LHCN-M2 (cell line): ENCODE results near the gene GANAB. TPM values are rescaled to one million over a fixed set of nuclear protein-coding genes. Genes with fewer than 3 reads are reported as not detected.
A peak's percentile ranks its signal among the peaks of the same experiment; 100 is the strongest.
"Not testable (repeated sequence)": the region's sequence is repeated elsewhere in the genome, so short reads cannot be mapped to it uniquely, and the experiment has no call there.

ENCODE experiments used
- DNase-seq: peaks from one replicate; pipeline ENCODE4 v3.0.0-alpha.2; 2012; ENCODE audit warnings: low read depth
- total RNA-seq: library from RNA; depleted of rRNA; stranded (reverse); fragments of >200 nt; gene quantifications from 2 replicates; pipeline ENCODE4 v1.2.3, GENCODE V29; 2014

The GANAB gene
- total RNA-seq, 1 experiment from 2014 or later: 299 TPM

DNA sequence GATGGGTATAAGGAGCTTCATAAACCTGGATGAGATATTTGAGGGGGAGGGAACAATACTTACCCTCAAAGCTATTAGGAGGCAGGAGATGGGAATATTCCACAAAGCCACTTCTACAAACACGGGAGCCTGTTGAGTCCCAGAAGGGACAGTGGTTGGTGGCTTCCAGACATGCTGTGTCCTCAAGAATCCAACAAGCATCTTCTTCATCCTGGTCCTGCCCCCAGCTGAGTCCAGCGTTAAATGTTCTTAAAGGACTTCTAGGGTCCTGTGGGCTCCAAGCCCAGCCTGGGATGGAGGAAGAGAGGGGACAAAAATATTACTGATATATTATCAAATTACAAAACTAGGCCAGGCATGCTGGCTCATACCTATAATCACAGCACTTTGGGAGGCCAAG is 21.0 kb upstream of the GANAB start:
- DNase-seq: no peak

DNA sequence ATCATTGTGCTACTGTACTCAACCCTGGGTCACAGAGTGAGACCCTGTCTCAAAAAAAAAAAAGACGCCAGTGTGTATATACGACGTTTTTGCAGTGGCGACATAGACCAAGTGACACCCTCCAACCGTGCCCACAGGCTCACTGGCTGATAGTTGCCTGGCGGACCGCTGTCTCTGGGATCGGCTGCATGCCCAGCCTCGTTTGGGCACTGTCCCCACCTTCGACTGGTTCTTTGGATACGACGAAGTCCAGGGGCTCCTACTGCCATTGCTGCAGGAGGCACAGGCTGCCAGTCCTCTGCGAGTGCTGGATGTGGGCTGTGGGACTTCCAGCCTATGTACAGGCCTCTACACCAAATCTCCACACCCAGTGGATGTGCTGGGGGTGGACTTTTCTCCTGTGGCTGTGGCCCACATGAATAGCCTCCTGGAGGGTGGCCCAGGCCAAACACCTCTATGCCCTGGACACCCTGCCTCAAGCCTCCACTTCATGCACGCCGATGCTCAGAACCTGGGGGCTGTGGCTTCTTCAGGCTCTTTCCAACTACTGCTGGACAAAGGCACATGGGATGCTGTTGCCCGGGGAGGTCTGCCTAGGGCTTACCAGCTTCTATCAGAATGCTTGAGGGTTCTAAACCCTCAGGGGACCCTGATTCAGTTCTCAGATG is 20.0 kb upstream of the GANAB start:
- no peak for DNase-seq

DNA sequence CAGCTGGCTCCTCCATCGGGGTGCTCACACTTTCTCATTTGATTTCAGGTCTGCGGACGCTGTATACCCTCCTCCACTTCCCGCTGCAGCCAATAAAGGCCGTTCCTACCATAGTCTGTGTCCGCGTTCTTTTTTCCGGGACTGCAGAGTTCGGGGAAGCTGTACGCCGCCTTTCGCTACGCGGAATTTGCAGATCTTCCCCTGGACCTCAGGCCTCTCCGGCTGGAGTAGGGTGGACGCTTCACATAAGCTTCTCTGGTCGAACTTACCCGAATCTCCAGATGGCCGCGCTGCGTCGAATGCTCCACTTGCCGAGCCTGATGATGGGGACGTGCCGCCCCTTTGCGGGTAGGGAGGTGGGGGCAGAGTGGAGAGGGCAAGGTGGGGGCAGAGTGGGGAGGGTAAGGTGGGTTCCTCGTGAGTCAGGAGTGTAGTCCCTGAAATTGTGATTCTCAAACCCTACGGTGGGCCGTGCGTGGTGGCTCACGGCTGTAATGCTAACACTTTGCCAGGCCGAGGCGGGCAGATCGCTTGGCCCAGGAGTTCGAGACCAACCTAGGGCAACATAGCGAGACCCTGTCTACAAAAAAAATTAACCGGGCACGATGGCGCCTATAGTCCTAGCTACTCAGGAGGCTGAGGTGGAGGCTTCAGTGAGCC is 19.3 kb upstream of the GANAB start:
- DNase-seq: peak; percentile 52

DNA sequence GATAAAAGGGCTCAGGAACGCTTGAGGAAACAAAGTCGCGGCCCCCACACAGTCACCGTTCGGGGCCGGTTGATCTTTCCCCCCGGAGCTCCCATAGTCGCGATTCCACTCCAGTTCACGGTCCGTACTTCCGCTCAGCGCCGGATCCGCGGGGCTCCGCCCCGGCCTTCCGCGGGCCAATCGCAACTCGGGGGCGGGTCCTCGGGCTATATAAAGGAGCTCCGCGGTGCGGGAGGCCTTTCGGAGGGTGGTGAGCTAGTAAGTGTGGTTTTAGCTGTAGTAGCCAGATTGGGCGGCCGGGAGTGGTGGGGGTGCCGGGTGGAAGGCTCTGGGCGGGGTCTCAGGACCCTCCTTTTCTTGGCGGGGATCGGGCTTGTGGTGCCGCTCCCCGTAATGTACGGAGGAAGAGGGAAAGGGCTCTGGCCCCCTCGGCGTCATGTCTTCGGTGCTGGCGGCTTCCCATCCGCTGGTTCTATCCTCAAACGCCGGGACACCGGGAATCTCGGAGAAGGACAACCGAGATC is 18.7 kb upstream of the GANAB start, which contains the start of the genes C11orf98 and CSKMT:
C11orf98 (minus strand) TSS at position 136 of the 524 bp plus-strand sequence; CDS start at position 95, 41 bp downstream.
CSKMT (plus strand) TSS at position 238 of the 524 bp plus-strand sequence. CDS start 568 bp downstream, outside the sequence.
- peak; percentile 92 for DNase-seq

DNA sequence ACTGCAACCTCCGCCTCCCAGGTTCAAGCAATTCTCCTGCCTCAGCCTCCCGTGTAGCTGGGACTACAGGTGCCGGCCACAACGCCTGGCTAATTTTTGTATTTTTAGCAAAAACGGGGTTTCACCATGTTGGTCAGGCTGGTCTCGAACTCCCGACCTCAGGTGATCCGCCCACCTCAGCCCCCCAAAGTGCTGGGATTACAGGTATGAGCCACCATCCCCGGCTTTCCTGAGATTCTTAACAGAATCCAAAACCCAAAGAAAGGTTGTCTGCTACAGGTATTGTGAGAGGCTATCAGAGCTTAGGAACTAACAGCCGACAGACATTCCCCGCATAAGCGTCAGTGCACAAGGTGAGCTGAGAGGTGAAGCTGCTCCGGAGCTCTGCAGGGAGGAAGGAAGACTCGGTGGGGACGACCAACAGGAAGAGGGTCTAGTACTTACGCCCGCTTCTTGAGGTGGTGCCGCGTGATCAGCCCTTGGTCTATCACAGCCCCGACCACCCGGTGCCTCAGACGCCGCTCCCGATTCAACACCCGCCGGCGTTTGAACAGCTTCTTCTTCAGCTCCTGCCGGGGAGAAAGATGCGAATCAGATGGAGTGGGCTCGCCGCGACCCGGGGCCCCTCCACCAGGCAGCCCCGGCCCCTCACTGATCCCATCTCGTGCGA is 18.1 kb upstream of the GANAB start:
- peak; percentile 44 for DNase-seq

DNA sequence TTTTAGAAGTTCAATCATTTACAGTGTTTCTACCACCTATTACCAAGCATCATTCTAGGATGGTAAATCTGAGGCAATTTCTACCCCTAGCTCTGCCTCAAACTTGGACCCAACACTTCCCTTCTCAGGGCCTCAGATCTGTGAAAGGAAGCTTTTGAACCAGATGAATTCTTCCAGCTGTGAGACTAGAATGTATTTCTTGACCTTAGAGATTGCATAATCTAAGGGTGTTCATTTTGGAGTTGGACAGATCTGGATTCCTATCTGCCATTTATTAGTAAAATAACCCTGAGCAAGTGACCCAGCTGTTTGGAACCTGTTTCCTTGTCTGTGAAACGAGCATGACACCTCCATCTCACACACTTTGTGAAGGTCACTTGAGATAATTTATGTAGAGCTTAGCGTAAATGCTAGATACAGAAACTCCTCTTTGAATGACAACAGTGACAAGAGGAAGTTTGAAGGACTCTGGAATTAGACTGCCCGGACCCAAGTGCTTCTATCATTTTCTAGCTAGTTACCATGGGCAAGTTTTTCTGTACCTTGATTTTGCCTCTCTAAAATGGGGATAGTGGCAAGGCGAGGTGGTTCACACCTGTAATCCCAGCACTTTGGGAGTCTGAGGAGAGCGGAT is 10.5 kb upstream of the GANAB start:
- DNase-seq: no peak

DNA sequence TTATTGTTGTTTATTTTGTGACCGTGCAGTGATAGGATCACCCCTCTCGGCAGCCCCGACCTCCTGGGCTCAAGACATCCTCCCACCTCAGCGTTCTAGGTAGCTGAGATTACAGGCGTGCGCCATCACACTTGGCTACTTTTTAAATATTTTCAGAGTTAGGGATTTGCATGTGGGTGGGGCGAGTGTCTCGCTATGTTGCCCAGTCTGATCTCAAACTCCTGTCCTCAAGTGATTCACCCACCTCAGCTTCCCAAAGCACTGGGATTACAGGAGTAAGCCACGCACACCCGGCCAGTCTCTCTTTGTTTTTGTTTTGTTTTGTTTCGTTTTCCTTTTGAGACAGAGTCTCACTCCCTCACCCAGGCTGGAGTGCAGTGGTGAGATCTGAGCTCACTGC is 7.9 kb upstream of the GANAB start:
- no peak for DNase-seq

DNA sequence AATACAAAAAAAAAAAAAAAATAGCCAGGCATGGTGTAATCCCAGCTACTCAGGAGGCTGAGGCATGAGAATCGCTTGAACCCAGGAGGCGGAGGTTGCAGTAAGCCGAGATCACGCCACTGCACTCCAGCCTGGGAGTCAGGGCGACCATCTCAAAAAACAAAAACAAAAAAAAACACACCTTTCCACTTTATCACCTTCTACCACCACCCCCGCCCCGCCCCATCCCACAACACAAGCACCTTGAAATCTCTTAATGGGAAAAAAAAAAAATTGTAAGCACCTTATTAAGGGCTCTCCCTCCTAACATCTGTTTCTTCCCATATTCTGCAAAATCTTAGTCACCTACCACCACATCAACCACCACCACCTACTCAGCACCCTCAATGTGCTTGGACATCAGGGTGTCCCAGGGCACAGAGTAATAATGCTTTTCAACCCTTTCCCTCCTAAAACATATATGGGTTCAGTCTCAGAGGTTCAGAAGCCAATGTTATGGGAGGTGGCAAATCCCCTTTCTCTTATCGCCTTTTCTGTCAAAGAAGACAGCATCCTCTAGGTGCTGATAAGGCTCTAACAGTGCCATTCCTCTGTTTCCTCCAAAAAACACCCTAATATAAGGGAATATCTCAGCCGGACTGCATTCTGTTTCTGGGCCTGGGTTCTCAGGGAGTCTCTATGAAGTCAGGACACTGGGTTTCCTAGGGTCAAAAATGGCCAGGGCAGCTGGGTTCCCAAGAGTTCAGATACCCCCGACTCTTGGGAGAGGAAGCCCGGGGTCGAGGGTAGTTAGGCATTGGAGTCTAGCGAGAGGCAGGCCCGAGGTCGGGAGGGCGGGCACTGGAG is 6.0 kb upstream of the GANAB start:
- DNase-seq: no peak

DNA sequence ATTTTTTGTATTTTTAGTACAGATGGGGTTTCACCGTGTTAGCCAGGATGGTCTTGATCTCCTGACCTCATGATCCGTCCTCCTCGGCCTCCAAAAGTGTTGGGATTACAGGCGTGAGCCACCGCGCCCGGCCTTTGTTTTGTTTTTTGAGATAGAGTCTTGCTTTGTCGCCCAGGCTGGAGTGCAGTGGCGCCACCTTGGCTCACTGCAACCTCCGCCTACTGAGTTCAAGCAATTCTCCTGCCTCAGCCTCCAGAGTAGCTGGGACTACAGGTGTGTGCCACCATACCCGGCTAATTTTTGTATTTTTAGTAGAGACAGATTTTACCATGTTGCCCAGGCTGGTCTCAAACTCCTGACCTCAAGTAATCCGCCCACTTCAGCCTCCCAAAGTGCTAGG is 3.9 kb upstream of the GANAB start:
- DNase-seq: not testable (repeated sequence)

DNA sequence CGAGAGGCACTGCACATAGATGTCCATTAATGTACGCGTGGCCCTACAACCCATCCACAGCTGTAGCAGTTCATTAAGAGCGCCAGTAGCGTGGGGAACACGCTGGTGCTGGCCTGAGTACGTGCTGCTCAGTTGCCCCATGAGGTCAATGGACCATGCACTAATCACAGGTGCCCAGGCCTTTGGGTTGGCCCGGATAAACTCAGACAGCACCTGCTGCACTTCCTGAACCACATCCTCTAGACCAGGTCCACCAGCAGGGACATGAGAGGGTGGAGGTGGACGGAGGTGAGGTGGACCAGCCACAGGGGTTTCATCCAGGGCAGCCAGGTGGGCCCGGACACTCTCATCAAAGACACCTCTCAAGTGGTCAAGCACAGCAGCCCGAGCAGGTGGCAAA is 3.1 kb upstream of the GANAB start:
- DNase-seq: no peak

DNA sequence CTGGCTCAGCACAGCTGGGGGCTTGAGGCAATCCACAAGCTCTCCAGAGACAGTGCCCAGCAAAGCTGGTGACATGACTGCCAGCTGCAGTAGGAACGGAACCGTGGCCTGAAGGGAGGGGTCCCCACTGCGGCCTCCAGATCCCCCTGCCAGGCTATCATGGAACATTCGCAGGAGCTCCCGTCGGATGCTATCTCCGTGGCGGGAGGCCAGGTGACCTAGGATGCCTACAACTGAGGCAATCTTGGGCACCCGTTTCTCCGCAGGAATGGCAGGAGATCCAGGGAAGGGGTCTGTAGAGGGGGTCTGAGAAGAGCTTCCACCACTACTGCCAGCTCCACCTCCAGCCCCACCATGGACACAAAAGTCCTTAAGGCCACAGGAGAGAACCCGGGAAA is 2.6 kb upstream of the GANAB start:
- no peak for DNase-seq

DNA sequence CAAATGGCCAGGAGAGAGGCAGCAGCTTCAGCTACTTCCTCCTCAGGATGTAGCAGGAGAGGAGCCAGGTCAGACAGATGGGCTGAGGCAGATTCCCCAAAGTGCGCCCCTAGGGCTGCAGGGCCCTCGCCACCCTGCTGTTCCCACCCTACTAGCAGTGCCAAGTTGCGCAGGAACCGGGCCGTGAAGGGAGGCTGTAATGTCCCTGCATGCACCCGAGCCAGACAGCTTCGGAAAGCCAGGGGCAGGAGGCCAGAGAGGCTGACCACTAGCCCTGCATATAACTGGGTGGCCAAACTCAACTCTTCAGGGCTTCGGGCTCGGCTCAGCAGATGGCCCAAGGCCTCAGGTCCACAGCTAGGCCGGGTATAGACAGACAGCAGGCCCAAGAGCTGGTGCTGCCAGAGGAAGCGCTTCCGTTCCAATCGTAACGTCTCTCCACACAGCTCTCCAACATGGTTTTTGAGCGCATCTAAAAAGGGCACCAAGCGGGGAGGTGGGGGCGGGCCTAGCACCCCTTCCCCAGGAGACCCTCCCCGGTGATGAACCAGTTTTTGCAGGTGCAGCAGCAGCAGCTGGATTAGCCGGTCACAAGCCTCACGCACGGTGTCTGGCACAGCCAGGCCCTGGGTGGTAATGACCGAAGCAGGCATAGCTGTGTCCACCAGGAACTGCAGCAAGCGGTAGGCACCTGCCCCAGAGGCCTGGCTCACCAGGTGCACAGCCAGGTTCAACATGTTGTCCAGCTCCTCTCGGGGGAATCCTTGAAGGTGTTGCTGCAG is 2.0 kb upstream of the GANAB start:
- no peak for DNase-seq

DNA sequence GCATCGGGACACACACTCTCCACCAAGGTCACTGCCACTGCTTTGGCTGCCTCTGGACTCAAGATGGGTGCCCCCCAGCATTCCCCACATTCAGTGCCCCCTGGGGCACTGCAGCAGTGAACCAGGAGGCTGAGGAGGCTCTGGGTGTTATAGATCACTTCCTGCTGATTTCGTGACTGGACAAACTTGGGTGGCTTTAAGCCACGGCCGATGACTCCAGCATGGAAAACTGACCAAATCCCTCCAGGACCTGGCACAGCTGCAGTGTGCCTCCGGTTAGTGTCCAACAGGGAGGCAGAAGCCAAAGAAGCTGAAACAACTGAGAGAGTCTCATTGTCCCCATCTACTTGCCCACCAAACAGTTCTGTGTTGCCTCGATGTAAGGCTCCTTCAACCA is 1.2 kb upstream of the GANAB start:
- no peak for DNase-seq

DNA sequence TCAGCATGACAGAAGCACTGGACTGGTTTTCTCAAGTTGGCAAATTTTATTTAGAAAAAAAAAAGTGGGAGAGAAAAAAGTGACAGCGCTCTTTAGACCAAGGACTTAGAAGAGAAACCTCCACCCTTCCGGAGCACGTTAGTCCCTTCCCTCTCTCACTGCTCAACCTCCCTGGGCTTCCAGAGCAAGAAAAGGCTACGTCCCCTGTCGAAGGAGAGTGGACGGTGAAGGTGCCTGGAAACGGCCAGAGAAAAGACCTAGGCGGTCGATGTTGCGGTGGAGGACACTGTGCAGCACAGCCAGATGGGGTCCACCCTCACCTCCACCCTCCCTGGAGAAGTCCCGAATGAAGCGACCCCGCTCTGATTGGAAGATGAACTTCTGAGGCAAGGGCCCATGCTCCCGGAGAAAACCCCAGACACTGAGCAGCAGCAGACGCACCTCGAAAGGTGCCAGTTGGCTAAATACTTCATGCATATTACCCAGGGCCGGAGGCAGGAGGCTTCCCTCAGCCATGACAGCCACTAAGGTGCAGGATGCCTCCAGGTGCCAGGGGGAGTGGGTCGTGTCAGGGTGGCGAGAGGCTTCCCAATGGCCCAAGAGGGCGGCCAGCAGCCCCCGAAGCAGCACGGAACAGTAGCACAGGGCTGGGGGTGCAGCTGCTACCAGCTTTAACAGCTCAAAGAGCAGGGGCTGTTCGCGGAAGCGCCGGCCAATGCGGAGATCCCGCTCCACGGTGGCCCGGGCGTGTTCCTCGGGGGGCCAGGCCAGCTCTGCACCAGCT is 604 bp upstream of the GANAB start:
- no peak for DNase-seq

DNA sequence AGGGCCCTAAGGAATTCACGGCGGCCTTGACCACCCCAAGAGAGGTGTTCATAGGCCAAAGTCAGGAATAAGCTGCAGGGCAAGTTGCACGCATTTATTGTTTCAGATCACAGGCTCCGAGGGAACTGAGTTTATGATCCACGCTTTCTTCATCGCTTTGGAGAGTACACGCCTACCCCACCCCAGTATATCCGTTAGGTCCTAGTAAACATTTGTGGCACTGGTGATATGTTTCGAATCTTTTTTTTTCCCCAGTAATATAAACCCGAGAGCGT is 805 bp downstream of the GANAB start:
- no peak for DNase-seq

DNA sequence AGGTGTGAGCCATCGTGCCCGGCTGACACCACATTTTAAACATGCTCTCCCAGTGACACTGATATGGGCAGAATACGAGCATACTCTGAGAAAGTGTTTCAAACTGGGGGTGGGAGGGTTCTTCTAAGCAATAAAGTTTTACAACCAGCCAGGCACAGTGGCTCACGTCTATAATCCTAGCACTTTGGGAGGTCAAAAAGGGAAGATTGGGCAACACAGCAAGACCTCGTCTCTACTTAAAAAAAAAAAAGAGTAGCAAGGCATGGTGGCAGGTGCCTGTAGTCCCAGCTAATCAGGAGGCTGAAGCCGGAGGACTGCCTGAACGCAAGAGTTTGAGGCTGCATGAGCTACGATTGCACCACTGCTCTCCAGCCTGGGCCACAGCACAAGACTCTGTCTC is 2.2 kb downstream of the GANAB start:
- DNase-seq: no peak

DNA sequence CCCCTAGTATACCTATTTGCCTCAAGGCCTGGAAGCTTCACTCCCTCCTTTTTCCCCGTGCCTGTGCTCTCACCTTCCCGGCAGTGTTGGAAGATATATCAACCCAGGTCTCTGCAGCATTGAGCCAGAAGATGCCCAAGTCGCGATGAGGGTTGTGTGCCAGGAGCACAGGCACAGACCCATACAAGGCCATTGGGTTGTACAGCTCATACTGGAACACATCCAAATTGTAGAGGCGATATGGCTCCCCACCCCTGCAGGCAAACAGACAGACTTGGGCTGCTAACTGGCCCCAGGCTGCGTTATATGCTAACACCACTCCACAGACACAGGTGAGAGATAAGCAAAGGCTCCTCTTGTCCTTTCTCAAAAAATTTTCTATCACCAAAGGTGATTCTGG is 13.9 kb downstream of the GANAB start:
- DNase-seq: no peak

DNA sequence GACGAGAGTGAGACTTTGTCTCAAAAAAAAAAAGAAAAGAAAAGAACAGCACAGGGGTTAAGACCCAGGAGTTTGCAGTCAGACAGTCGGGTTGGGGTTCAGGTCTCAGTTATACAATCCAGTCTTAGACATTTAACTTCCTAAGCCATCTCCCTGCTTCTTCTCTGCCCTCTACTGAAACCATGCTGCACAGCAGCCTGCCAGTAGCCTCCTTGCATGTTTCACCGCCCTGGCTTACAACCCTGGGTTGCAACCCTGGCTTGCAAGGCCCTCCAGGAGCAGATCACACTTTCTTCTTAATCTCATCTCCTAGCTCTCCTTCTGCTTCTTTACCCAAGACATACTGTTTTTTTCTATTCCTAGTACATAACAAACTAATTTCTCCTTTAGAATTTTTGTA is 18.7 kb downstream of the GANAB start:
- DNase-seq: no peak

DNA sequence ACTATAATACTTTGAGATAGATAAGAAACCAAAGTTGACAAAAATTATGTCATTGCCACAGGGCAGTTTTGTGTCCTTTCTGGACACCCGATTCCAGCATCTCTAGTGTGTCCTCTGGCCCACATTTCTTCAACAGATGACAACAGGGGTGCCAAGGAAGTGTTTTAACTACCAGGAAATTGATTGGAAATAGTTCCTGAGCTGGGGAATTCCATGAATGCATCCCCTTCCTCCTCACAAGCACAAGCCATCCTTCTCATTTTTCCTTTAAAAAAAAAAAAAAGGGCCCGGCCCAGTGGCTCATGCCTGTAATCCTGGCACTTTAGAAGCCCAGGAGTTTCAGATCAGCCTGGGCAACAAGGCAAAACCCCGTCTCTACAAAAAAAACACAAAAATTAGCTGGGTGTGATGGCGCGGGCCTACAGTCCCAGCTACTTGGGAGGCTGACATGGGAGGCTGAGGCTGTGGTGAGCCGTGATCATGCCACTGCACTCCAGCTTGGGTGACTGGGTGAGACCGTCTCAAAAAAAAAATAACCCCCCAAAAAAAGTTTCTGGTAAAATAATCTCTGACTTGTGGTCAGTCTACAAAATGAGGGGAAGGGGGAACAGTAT is 23.8 kb downstream of the GANAB start:
- DNase-seq: no peak
